Thoracic aorta (tissue), 2 donors: ENCODE results near the gene WDR5. TPM values are rescaled to one million over a fixed set of nuclear protein-coding genes. Genes with fewer than 3 reads are reported as not detected.

Source experiments
- ATAC-seq: fragments of 150-250 bp; one replicate; pipeline ENCODE4 v1.8.0; 2017; ENCODE audit warnings: low read depth; ENCODE audit not compliant: insufficient number of reproducible peaks, low FRiP score
- DNase-seq: peaks from one replicate; pipeline ENCODE4 v3.0.0-alpha.2; 2020; ENCODE audit warnings: low spot score
- H3K27ac ChIP-seq, 2 donors: fragments of 200-600 bp; sonication (generic); 1 replicate in 1 of 2; 2 replicates in 1 of 2; pipeline ENCODE4 v1.5.1; 2016; ENCODE audit warnings: mild to moderate bottlenecking in 2 of 2, moderate library complexity in 2 of 2
- H3K27me3 ChIP-seq: fragments of 200-600 bp; sonication (generic); replicated peaks from 2 replicates; pipeline ENCODE4 v1.6.0; 2016; ENCODE audit warnings: mild to moderate bottlenecking; ENCODE audit not compliant: insufficient read depth
- H3K36me3 ChIP-seq: fragments of 200-600 bp; sonication (generic); one replicate; pipeline ENCODE4 v1.5.1; 2016
- H3K4me1 ChIP-seq, 2 donors: fragments of 200-600 bp; sonication (generic); 1 replicate in 1 of 2; 2 replicates in 1 of 2; pipeline versions ENCODE4 v1.5.1 to v1.6.0; 2016; ENCODE audit warnings: low read depth in 2 of 2, mild to moderate bottlenecking in 1 of 2; ENCODE audit not compliant: control insufficient read depth in 1 of 2
- H3K4me3 ChIP-seq: fragments of 200-600 bp; sonication (generic); 2 replicates; pipeline ENCODE4 v1.5.1; 2016; ENCODE audit warnings: mild to moderate bottlenecking
- H3K9me3 ChIP-seq: fragments of 200-600 bp; sonication (generic); 2 replicates; pipeline ENCODE4 v1.5.1; 2016
- CTCF ChIP-seq: fragments of 200-600 bp; sonication (generic); IDR thresholded peaks from one replicate; pipeline ENCODE4 v1.5.1; 2019; ENCODE audit warnings: antibody characterized with exemption
- total RNA-seq, 2 donors: library from RNA; depleted of rRNA; stranded (reverse); fragments of >200 nt; gene quantifications; one replicate each; pipeline versions ENCODE4 v1.1.0 to v1.2.3, GENCODE V29; 2016

WDR5 gene
- total RNA-seq, 2 donors from 2014 or later: 20.7 to 24.0 TPM

- H3K36me3 ChIP-seq: peaks cover 43% of the 10 kb centered on the region
- ATAC-seq (no peak), DNase-seq (no peak)
- H3K27ac ChIP-seq: no peak overlapping the region
- H3K4me3 ChIP-seq: no peak overlapping the region
- no peaks in the 10 kb centered on the region for H3K9me3 ChIP-seq
- peaks cover 15 to 23% of the 10 kb centered on the region in 2 donors for H3K4me1 ChIP-seq
- H3K27me3 ChIP-seq: no peaks in the 10 kb centered on the region
- no peak for TF ChIP-seq CTCF
These were observed 6.0 kb downstream of the WDR5 start for GRCh38 chr9:134141906-134142305.

- Histone ChIP-seq H3K9me3 (no peaks in the 10 kb centered on the region), H3K27ac (peak overlapping the region in 1 of 2 donors; percentile 55), H3K4me3 (no peak overlapping the region), H3K27me3 (no peaks in the 10 kb centered on the region), H3K36me3 (peaks cover 65% of the 10 kb centered on the region), H3K4me1 (no peaks in the 10 kb centered on the region)
- no peak for TF ChIP-seq CTCF
- DNase-seq: no peak
- ATAC-seq: peak; percentile 32
These were observed 8.9 kb downstream of the WDR5 start for GRCh38 chr9:134144801-134145200.

GRCh38 chr9:134145262-134145661, 9.4 kb downstream of the WDR5 start:
- DNase-seq (no peak), ATAC-seq (no peak)
- H3K4me3 ChIP-seq: no peak overlapping the region
- H3K4me1 ChIP-seq: no peaks in the 10 kb centered on the region
- no peaks in the 10 kb centered on the region for H3K9me3 ChIP-seq
- H3K27me3 ChIP-seq: no peaks in the 10 kb centered on the region
- H3K27ac ChIP-seq: no peak overlapping the region
- H3K36me3 ChIP-seq: peaks cover 69% of the 10 kb centered on the region
- no peak for TF ChIP-seq CTCF

- Histone ChIP-seq H3K4me1 (no peaks in the 10 kb centered on the region), H3K27ac (no peak overlapping the region), H3K36me3 (peaks cover 65% of the 10 kb centered on the region), H3K4me3 (no peak overlapping the region), H3K9me3 (no peaks in the 10 kb centered on the region), H3K27me3 (no peaks in the 10 kb centered on the region)
- DNase-seq (no peak), ATAC-seq (no peak)
- TF ChIP-seq CTCF: no peak
These were observed 11.1 kb downstream of the WDR5 start for GRCh38 chr9:134146774-134147493.

GRCh38 chr9:134149380-134149779, 13.5 kb downstream of the WDR5 start:
- no peaks in the 10 kb centered on the region for H3K27me3 ChIP-seq
- no peak overlapping the region for H3K27ac ChIP-seq
- no peak overlapping the region for H3K4me3 ChIP-seq
- DNase-seq (no peak), ATAC-seq (no peak)
- no peaks in the 10 kb centered on the region for H3K9me3 ChIP-seq
- peaks cover 69% of the 10 kb centered on the region for H3K36me3 ChIP-seq
- TF ChIP-seq CTCF: no peak
- H3K4me1 ChIP-seq: no peaks in the 10 kb centered on the region
